ENCODE measurements around the gene ATP8B2. TPM values are rescaled to one million over a fixed set of nuclear protein-coding genes. Genes with fewer than 3 reads are reported as not detected.
"Not testable (repeated sequence)": the region's sequence is repeated elsewhere in the genome, so short reads cannot be mapped to it uniquely, and the experiment has no call there.

Gene ATP8B2
- total and polyA plus RNA-seq, 4 donors: 26.7 to 44.2 (median 43.2) TPM

DNA sequence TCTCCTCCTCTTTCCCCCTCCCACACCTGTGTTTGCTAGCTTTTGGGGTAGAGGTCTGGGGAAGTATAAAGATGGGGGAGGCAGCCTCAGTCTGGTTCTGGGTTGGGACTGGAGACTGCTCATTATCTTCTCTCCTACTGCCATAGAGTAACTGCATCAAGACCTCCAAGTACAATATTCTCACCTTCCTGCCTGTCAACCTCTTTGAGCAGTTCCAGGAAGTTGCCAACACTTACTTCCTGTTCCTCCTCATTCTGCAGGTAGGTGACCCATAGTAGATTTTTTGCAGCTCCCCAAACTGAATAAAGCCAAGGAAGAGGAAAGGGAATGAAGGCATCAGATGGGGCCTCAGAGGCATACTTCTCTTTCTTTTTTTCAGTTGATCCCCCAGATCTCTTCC is 5.3 kb downstream of the ATP8B2 start:
- H3K36me3 ChIP-seq (ENCODE audit: control insufficient read depth, insufficient read depth, low read length): peaks cover 52% of the 10 kb centered on the region
- DNase-seq (ENCODE audit: low read depth in 4 of 6, low spot score in 6 of 6): no peak
- H3K4me3 ChIP-seq (ENCODE audit: low read depth, low read length): no peak overlapping the region
- no peak overlapping the region for H3K27ac ChIP-seq (ENCODE audit: low read depth, low read length)
- no peaks in the 10 kb centered on the region for H3K27me3 ChIP-seq (ENCODE audit: control insufficient read depth, insufficient read depth, low read length)
- peaks cover 40% of the 10 kb centered on the region for H3K4me1 ChIP-seq (ENCODE audit: control insufficient read depth, insufficient read depth, low read length)
- H3K9me3 ChIP-seq (ENCODE audit: control insufficient read depth, insufficient read depth, low read length): no peaks in the 10 kb centered on the region

DNA sequence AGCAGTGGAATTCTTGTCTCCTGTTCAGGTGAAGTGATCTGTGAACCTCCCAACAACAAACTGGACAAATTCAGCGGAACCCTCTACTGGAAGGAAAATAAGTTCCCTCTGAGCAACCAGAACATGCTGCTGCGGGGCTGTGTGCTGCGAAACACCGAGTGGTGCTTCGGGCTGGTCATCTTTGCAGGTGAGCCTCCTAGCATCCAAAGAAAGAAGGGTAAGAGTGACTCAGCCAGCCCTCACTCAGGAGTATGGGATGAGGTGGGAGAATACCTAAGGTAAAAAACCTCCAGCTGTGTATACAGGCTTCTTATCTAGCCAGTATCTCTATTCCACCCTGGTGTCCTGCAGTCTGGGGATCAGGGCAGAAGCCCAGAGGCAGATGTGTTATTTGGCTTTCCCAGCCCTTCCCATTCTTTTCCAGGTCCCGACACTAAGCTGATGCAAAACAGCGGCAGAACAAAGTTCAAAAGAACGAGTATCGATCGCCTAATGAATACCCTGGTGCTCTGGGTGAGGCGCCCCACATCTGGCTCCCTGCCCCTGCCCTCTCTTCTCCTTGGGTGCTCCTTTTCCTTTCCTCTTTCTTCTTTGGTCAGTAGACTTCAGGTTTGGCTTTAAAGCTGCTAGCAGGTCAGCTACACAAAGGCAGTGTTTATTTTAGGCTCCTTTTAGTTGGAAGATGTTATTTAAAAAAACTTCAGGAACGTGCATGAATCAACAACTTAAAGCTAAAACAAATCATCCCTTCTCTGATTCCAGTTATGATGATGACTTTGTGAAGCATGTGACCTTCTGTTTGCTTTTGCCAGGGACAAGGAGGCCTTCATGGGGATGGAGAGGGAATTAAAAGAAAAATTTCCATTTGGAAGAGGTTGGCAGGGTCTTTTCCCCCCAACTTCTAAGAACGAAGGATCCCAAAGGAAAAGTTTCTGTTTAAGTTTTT is 9.0 kb downstream of the ATP8B2 start:
- H3K27ac ChIP-seq (ENCODE audit: low read depth, low read length): peak overlapping the region; percentile 62

DNA sequence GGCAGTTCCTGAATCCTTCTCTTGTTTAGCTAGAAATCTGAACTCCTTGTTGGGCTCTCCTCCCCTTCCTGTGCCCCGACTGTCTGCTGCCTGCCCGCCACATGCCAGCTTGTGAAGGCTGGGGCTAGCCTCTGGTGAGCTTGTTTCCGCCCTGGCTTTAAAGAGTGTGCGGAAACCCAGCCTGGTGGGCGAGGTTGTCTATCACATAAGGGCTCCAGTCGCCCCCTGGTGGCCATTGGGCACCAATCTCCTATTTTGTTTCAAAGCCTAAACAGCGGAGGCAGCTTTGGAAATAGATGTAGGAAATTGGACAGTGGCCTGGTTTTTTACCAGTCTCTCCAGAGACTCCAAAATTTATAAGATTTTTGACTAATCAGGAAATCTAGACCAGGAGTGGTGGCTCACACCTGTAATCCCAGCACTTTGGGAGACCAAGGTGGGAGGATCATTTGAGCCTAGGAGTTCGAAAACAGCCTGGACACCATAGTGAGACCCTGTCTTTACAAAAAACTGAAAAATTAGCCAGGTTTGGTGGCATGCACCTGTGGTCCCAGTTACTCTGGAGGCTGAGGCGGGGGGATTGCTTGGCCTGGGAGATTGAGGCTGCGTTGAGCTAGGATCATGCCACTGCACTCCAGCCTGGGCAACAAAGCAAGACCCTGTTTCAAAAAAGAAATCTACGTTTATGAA is 9.8 kb downstream of the ATP8B2 start:
- no peaks in the 10 kb centered on the region for H3K9me3 ChIP-seq (ENCODE audit: control insufficient read depth, insufficient read depth, low read length)
- no peak overlapping the region for H3K4me3 ChIP-seq (ENCODE audit: low read depth, low read length)
- 34% methylated on average over 10 of the region's 11 CpGs for WGBS (ENCODE audit: insufficient coverage)

More for the DNA sequence above, 9.0 kb downstream of the ATP8B2 start:
- Histone ChIP-seq H3K4me1 (ENCODE audit: control insufficient read depth, insufficient read depth, low read length) (peaks cover 6% of the 10 kb centered on the region), H3K4me3 (ENCODE audit: low read depth, low read length) (no peak overlapping the region), H3K9me3 (ENCODE audit: control insufficient read depth, insufficient read depth, low read length) (no peaks in the 10 kb centered on the region), H3K36me3 (ENCODE audit: control insufficient read depth, insufficient read depth, low read length) (peaks cover 75% of the 10 kb centered on the region), H3K27me3 (ENCODE audit: control insufficient read depth, insufficient read depth, low read length) (no peaks in the 10 kb centered on the region)
- no peak for DNase-seq (ENCODE audit: low read depth in 4 of 6, low spot score in 6 of 6)
- WGBS (ENCODE audit: insufficient coverage): 80% methylated on average over 12 of the region's 13 CpGs

DNA sequence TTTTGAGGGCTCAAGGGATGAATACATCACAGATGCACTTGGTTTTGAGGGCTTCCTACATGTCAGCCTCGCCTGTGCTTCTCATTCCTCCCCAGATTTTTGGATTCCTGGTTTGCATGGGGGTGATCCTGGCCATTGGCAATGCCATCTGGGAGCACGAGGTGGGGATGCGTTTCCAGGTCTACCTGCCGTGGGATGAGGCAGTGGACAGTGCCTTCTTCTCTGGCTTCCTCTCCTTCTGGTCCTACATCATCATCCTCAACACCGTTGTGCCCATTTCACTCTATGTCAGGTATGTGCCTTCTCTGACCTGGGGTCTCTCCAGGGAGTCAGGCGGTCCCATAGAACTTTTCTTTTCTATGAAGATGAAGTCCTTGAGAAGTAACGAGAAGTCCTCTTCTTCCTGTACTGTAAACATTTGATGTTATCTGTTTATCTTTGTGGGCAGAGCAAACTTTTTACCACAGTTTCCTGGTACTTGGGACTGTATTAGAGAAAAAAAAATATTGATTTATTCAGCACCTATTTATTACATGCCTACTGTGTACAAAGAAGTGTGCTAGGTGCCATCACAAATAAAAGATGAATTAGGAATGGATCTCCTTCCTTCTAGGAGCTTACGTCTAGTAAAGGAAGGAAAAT is 12.0 kb downstream of the ATP8B2 start:
- Histone ChIP-seq H3K27me3 (ENCODE audit: control insufficient read depth, insufficient read depth, low read length) (no peaks in the 10 kb centered on the region), H3K9me3 (ENCODE audit: control insufficient read depth, insufficient read depth, low read length) (no peaks in the 10 kb centered on the region), H3K4me1 (ENCODE audit: control insufficient read depth, insufficient read depth, low read length) (peaks cover 5% of the 10 kb centered on the region), H3K4me3 (ENCODE audit: low read depth, low read length) (no peak overlapping the region), H3K27ac (ENCODE audit: low read depth, low read length) (no peak overlapping the region), H3K36me3 (ENCODE audit: control insufficient read depth, insufficient read depth, low read length) (peaks cover 83% of the 10 kb centered on the region)
- WGBS (ENCODE audit: insufficient coverage): 96% methylated on average over 5 of the region's 8 CpGs
- no peak for DNase-seq (ENCODE audit: low read depth in 4 of 6, low spot score in 6 of 6)

More for the DNA sequence above, 9.8 kb downstream of the ATP8B2 start:
- Histone ChIP-seq H3K27ac (ENCODE audit: low read depth, low read length) (peak overlapping the region; percentile 62), H3K36me3 (ENCODE audit: control insufficient read depth, insufficient read depth, low read length) (peaks cover 81% of the 10 kb centered on the region), H3K4me1 (ENCODE audit: control insufficient read depth, insufficient read depth, low read length) (peaks cover 5% of the 10 kb centered on the region), H3K27me3 (ENCODE audit: control insufficient read depth, insufficient read depth, low read length) (no peaks in the 10 kb centered on the region)
- DNase-seq (ENCODE audit: low read depth in 4 of 6, low spot score in 6 of 6): peak in 4 of 6 donors; percentile 53 to 93 (median 80)

DNA sequence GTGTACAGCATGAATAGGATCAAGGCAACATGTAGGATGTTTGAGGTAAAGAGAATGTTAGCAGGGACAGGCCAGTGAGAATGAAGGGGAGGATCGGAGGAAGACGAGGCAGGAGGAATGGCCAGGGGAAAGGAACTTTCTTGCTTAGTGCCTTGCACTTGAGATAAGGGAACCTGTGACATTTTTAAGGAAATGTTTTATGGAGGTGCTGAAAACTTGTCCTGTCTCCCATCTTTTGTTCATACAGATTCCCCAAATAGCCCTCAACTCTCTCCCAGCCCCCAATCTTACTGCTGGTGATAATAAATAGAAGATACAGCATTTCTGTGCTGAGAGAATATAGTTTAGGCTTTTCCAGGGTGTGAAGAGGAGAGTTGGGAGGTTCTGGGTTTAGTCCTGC is 13.6 kb downstream of the ATP8B2 start:
- no peak for DNase-seq (ENCODE audit: low read depth in 4 of 6, low spot score in 6 of 6)
- WGBS (ENCODE audit: insufficient coverage): 100% methylated on average over 2 of the region's 2 CpGs
- Histone ChIP-seq H3K4me3 (ENCODE audit: low read depth, low read length) (no peak overlapping the region), H3K27me3 (ENCODE audit: control insufficient read depth, insufficient read depth, low read length) (no peaks in the 10 kb centered on the region), H3K9me3 (ENCODE audit: control insufficient read depth, insufficient read depth, low read length) (no peaks in the 10 kb centered on the region), H3K4me1 (ENCODE audit: control insufficient read depth, insufficient read depth, low read length) (peaks cover 5% of the 10 kb centered on the region), H3K27ac (ENCODE audit: low read depth, low read length) (no peak overlapping the region), H3K36me3 (ENCODE audit: control insufficient read depth, insufficient read depth, low read length) (peaks cover 85% of the 10 kb centered on the region)

DNA sequence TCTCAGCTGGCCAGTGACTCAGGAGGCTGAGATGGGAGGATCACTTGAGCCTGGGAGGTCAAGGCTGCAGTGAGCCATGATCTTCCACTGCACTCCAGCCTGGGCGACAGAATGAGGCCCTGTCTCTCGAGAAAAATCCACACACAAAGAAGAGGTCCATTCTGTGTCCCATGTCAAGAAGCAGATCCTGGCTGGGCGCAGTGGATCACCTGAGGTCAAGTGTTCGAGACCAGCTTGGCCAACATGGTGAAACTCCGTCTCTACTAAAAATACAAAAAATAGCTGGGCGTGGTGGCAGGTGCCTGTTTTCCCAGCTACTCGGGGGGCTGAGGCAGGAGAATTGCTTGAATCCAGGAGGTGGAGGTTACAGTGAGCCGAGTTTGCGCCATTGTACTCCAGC is 16.0 kb downstream of the ATP8B2 start:
- H3K36me3 ChIP-seq (ENCODE audit: control insufficient read depth, insufficient read depth, low read length): peaks cover 90% of the 10 kb centered on the region
- H3K27me3 ChIP-seq (ENCODE audit: control insufficient read depth, insufficient read depth, low read length); H3K27ac ChIP-seq (ENCODE audit: low read depth, low read length); H3K4me3 ChIP-seq (ENCODE audit: low read depth, low read length); DNase-seq (ENCODE audit: low read depth in 4 of 6, low spot score in 6 of 6); H3K4me1 ChIP-seq (ENCODE audit: control insufficient read depth, insufficient read depth, low read length); H3K9me3 ChIP-seq (ENCODE audit: control insufficient read depth, insufficient read depth, low read length): not testable (repeated sequence)
- WGBS (ENCODE audit: insufficient coverage): 96% methylated on average over 4 of the region's 9 CpGs

DNA sequence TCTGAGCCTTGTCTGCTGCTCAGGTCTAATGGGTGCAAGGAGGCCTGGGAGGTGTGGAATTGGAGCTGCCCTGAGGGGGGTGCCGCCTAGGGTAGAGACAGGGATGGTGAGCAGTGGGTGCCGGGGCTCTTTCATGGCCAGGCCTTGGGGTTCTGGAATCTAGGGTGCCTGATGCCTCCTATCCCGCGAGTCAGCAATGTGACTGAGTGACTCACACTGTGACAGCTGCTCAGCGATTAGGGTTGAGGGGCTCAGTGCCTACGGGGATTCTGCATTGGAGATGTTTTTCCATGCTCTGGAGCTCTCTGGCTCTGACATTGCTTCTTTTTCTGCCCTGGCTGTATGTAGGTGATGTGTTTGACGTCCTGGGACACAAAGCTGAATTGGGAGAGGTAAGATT is 16.8 kb downstream of the ATP8B2 start:
- Histone ChIP-seq H3K27ac (ENCODE audit: low read depth, low read length) (no peak overlapping the region), H3K4me3 (ENCODE audit: low read depth, low read length) (no peak overlapping the region), H3K27me3 (ENCODE audit: control insufficient read depth, insufficient read depth, low read length) (no peaks in the 10 kb centered on the region), H3K36me3 (ENCODE audit: control insufficient read depth, insufficient read depth, low read length) (peaks cover 92% of the 10 kb centered on the region), H3K9me3 (ENCODE audit: control insufficient read depth, insufficient read depth, low read length) (no peaks in the 10 kb centered on the region), H3K4me1 (ENCODE audit: control insufficient read depth, insufficient read depth, low read length) (no peaks in the 10 kb centered on the region)
- no peak for DNase-seq (ENCODE audit: low read depth in 4 of 6, low spot score in 6 of 6)
- 93% methylated on average over 7 of the region's 7 CpGs for WGBS (ENCODE audit: insufficient coverage)

DNA sequence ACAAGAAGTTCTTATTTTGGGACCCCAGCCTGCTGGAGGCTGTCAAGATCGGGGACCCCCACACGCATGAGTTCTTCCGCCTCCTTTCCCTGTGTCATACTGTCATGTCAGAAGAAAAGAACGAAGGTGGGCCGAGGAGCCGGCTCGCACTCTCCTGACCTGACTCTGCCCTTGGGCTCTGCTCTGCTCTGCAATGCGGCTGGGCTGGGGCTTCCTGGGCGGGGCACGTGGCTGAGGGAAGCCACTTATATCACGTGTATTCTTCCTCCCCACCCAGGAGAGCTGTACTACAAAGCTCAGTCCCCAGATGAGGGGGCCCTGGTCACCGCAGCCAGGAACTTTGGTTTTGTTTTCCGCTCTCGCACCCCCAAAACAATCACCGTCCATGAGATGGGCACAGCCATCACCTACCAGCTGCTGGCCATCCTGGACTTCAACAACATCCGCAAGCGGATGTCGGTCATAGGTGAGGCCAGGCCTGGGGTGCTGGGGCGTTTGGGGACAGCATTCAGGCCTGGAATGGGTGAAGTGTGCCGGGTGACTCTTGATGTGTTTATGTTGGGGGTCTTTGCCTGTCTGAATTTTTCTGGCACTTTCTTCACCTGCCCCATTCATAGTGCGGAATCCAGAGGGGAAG is 17.6 kb downstream of the ATP8B2 start:
- Histone ChIP-seq H3K27me3 (ENCODE audit: control insufficient read depth, insufficient read depth, low read length) (no peaks in the 10 kb centered on the region), H3K9me3 (ENCODE audit: control insufficient read depth, insufficient read depth, low read length) (no peaks in the 10 kb centered on the region), H3K36me3 (ENCODE audit: control insufficient read depth, insufficient read depth, low read length) (peaks cover 96% of the 10 kb centered on the region), H3K27ac (ENCODE audit: low read depth, low read length) (no peak overlapping the region), H3K4me1 (ENCODE audit: control insufficient read depth, insufficient read depth, low read length) (no peaks in the 10 kb centered on the region), H3K4me3 (ENCODE audit: low read depth, low read length) (no peak overlapping the region)
- WGBS (ENCODE audit: insufficient coverage): 91% methylated on average over 15 of the region's 21 CpGs
- no peak for DNase-seq (ENCODE audit: low read depth in 4 of 6, low spot score in 6 of 6)

All from spinal cord (tissue), 10 donors.